Kidney epithelial cell (primary cell): ENCODE results near the gene NPL. TPM values are rescaled to one million over a fixed set of nuclear protein-coding genes. Genes with fewer than 3 reads are reported as not detected.

ENCODE experiments used
- DNase-seq: peaks from one replicate; pipeline ENCODE4 v3.0.0-alpha.2; 2010; ENCODE audit warnings: low read depth
- H3K27me3 ChIP-seq: 2 replicates; pipeline ENCODE4 v1.6.0; 2011; ENCODE audit warnings: low read length; ENCODE audit not compliant: control insufficient read depth, insufficient read depth
- H3K36me3 ChIP-seq: 2 replicates; pipeline ENCODE4 v1.5.1; 2011; ENCODE audit warnings: low read length; ENCODE audit not compliant: control insufficient read depth, insufficient read depth
- H3K4me3 ChIP-seq: 2 replicates; pipeline ENCODE4 v1.5.1; 2011; ENCODE audit warnings: low read depth, mild to moderate bottlenecking, control low read depth, low read length
- CTCF ChIP-seq: IDR thresholded peaks from 2 replicates; pipeline ENCODE4 v1.5.1; 2011; ENCODE audit warnings: mild to moderate bottlenecking, moderate library complexity, low read length, control low read depth, inconsistent platforms; ENCODE audit not compliant: insufficient read depth, poor library complexity, severe bottlenecking
- total RNA-seq: library from RNA; depleted of rRNA; stranded (reverse); fragments of >200 nt; gene quantifications from 2 replicates; pipeline ENCODE4 v1.2.3, GENCODE V29; 2015

The NPL gene
- total RNA-seq, 1 donor from 2014 or later: 2.3 TPM

DNA sequence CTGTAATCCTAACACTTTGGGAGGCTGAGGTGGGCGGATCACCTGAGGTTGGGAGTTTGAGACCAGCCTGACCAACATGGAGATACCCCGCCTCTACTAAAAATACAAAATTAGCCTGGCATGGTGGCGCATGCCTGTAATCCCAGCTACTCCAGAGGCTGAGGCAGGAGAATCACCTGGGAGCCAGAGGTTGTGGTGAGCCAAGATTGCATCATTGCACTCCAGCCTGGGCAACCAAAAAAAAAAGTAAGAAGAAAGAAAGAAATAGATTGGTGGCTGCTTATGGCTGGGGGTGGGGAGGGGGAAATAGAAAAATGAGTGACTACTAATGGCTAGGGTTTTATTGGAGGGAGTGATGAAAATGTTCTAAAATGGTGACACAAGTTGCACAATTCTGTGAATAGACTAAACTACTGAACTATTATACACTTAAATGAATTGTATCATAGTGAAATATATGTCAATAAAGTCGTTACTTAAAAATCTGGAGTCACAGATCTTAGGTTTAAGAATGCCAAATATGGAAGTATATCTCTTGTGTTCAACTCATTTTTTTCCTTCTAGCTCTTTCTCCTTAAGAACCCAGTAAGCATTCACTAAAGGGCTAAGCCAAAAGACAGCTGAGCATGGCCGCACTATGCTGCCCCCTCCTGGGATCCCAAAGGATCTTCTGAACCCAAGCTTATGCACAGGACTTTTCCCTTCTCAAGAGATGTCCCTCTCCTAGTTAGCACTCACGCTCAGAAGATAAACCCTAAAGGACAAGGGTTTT lies 3.2 kb upstream of the NPL start:
- peaks cover 5% of the 10 kb centered on the region for H3K27me3 ChIP-seq
- TF ChIP-seq CTCF: peak; percentile 91
- H3K36me3 ChIP-seq: no peaks in the 10 kb centered on the region
- DNase-seq: no peak
- H3K4me3 ChIP-seq: no peak overlapping the region

DNA sequence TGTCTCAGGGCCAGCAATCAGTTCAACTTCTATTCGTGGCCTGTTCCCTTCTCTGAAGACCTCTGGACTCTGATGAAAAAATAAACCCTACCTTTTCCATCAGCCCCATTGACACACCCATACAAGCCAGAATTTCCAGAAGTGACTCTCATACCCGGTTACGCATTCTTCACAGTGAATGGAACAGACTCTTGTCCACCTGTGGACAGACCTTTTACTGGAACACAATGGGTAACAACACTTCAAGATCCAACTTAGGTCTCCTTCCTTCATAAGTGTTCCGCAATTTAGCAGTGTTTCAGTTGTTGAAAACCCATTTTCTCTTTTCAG lies 2.6 kb upstream of the NPL start:
- DNase-seq: no peak
- Histone ChIP-seq H3K27me3 (peaks cover 5% of the 10 kb centered on the region), H3K4me3 (no peak overlapping the region), H3K36me3 (no peaks in the 10 kb centered on the region)
- no peak for TF ChIP-seq CTCF

- DNase-seq: no peak
- Histone ChIP-seq H3K4me3 (no peak overlapping the region), H3K36me3 (no peaks in the 10 kb centered on the region), H3K27me3 (peaks cover 5% of the 10 kb centered on the region)
- TF ChIP-seq CTCF: no peak
These were observed 2.0 kb downstream of the NPL start for GRCh38 chr1:182791281-182792179.

DNA sequence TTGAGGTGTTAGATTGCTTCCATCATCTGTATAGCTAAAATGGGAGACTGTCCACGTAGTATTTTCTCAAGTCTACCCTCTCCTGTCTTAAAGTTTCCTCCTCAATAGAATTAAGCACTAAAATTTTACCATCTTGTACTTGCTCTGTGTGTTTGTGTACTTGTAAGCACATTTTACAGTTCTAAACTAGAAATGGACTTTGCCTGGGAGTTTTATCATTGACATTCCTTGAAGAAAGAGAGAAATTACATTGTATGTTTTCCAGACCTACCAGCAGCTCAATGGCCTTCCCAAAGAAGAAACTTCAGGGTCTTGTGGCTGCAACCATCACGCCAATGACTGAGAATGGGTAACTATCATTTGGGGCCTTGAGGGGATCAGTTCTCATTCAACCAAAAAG lies 4.5 kb downstream of the NPL start:
- no peak for TF ChIP-seq CTCF
- Histone ChIP-seq H3K4me3 (no peak overlapping the region), H3K36me3 (no peaks in the 10 kb centered on the region), H3K27me3 (peaks cover 4% of the 10 kb centered on the region)
- DNase-seq: no peak

- DNase-seq: no peak
- TF ChIP-seq CTCF: no peak
These were observed 5.2 kb downstream of the NPL start for GRCh38 chr1:182794676-182795201.

More at GRCh38 chr1:182794676-182795201, 5.2 kb downstream of the NPL start:
- H3K36me3 ChIP-seq: no peaks in the 10 kb centered on the region
- no peaks in the 10 kb centered on the region for H3K27me3 ChIP-seq
- H3K4me3 ChIP-seq: no peak overlapping the region
